K562 (cell line): Measurements from ENCODE around the gene DOCK8. TPM values are rescaled to one million over a fixed set of nuclear protein-coding genes. Genes with fewer than 3 reads are reported as not detected.

Source experiments
- CHCHD3 ChIP-seq: fragments of 250-450 bp; sonication (Bioruptor Pico); IDR thresholded peaks from 2 replicates; pipeline ENCODE4 v2.1.2; 2022; ENCODE audit warnings: mild to moderate bottlenecking
- CREM ChIP-seq: IDR thresholded peaks from 2 replicates; pipeline ENCODE4 v1.6.1; 2014; ENCODE audit warnings: antibody characterized with exemption, low read depth
- DNMT1 ChIP-seq: fragments of 450-650 bp; IDR thresholded peaks from 2 replicates; pipeline ENCODE4 v1.6.1; 2016; ENCODE audit warnings: antibody characterized with exemption, mild to moderate bottlenecking
- EGR1 ChIP-seq: fragments of 450-650 bp; conservative IDR thresholded peaks from 2 replicates; pipeline ENCODE4 v1.6.1; 2017; ENCODE audit warnings: mild to moderate bottlenecking
- HDAC6 ChIP-seq: IDR thresholded peaks from 2 replicates; pipeline ENCODE4 v1.6.1; 2012; ENCODE audit warnings: low read depth, mild to moderate bottlenecking, control low read depth, inconsistent platforms, low read length, moderate library complexity
- IRF2 ChIP-seq: sonication (generic); formaldehyde crosslinking; IDR thresholded peaks from 2 replicates; pipeline ENCODE4 v1.8.1; 2022; ENCODE audit warnings: mild to moderate bottlenecking, missing genetic modification reagents
- MECOM ChIP-seq: fragments of 250-450 bp; sonication (Bioruptor Pico); IDR thresholded peaks from 2 replicates; pipeline ENCODE4 v1.8.0; 2022; ENCODE audit warnings: inconsistent platforms
- MXI1 ChIP-seq: IDR thresholded peaks from 2 replicates; pipeline ENCODE4 v1.6.1; 2011; ENCODE audit warnings: low read depth, mild to moderate bottlenecking, improper control_type of control experiment, low read length
- NR3C1 ChIP-seq: sonication (generic); formaldehyde crosslinking; IDR thresholded peaks from 2 replicates; pipeline ENCODE4 v1.8.1; 2022; ENCODE audit warnings: missing genetic modification reagents
- NUFIP1 ChIP-seq: fragments of 450-650 bp; IDR thresholded peaks from 2 replicates; pipeline ENCODE4 v1.6.1; 2018; ENCODE audit not compliant: partially characterized antibody
- POLR2G ChIP-seq: fragments of 200-400 bp; formaldehyde crosslinking; IDR thresholded peaks from 2 replicates; pipeline ENCODE4 v1.6.1; 2017; ENCODE audit warnings: low read depth, mild to moderate bottlenecking, antibody characterized with exemption, low read length, moderate library complexity
- POLR3A ChIP-seq: IDR thresholded peaks from 2 replicates; pipeline ENCODE4 v1.6.1; 2011; ENCODE audit warnings: borderline replicate concordance, mild to moderate bottlenecking, moderate library complexity; ENCODE audit not compliant: insufficient read length, insufficient read depth; ENCODE audit errors: extremely low read depth
- PTRF ChIP-seq: fragments of 450-650 bp; IDR thresholded peaks from 2 replicates; pipeline ENCODE4 v1.6.1; 2016; ENCODE audit warnings: mild to moderate bottlenecking, missing genetic modification characterization, missing compliant biosample characterization
- SNIP1 ChIP-seq: fragments of 450-650 bp; IDR thresholded peaks from 2 replicates; pipeline ENCODE4 v1.7.1; 2017; ENCODE audit warnings: low read depth, mild to moderate bottlenecking
- TAF7 ChIP-seq: fragments of 450-650 bp; IDR thresholded peaks from 2 replicates; pipeline ENCODE4 v1.6.1; 2016; ENCODE audit warnings: missing genetic modification characterization, missing compliant biosample characterization
- WHSC1 ChIP-seq: IDR thresholded peaks from one replicate; pipeline ENCODE4 v1.6.1; 2012; ENCODE audit warnings: low read length, control low read depth, inconsistent platforms
- XRCC5 ChIP-seq: fragments of 200-400 bp; formaldehyde crosslinking; IDR thresholded peaks from 2 replicates; pipeline ENCODE4 v1.6.1; 2017; ENCODE audit warnings: low read depth, mild to moderate bottlenecking, low read length
- ZNF175 ChIP-seq: fragments of 200-800 bp; sonication (Bioruptor generic); IDR thresholded peaks from 2 replicates; pipeline ENCODE4 v1.6.1; 2016; ENCODE audit warnings: low read depth, mild to moderate bottlenecking, missing genetic modification characterization, missing compliant biosample characterization
- ZNF280A ChIP-seq: fragments of 450-650 bp; IDR thresholded peaks from 2 replicates; pipeline ENCODE4 v1.6.1; 2018; ENCODE audit warnings: mild to moderate bottlenecking, low read depth; ENCODE audit not compliant: partially characterized antibody
- ZNF609 ChIP-seq: sonication (generic); formaldehyde crosslinking; IDR thresholded peaks from 2 replicates; pipeline ENCODE4 v1.8.1; 2023; ENCODE audit warnings: missing genetic modification reagents, mild to moderate bottlenecking, borderline replicate concordance
- polyA plus RNA-seq, 8 experiments: library from polyadenylated mRNA; depleted of rRNA in 4 of 8; stranded (reverse) in 5 of 8; unstranded in 3 of 8; fragments of >200 nt; fragmentation: Nextera tagmentation in 2 of 8; fragmentation: Illumina TruSeq in 1 of 8; extraction: Ambion mirVana in 2 of 8; extraction: Trizol in 1 of 8; gene quantifications; 2 replicates each; pipeline versions ENCODE4 v1.2.1 to v1.2.3, GENCODE V29; 2011 to 2014; ENCODE audit warnings: inconsistent platforms in 1 of 8, missing spikeins in 1 of 8
- total RNA-seq, 7 experiments: library from RNA; depleted of rRNA in 6 of 7; stranded (reverse); fragments of >200 nt in 6 of 7; fragmentation: Illumina TruSeq in 2 of 7; extraction: Trizol in 2 of 7; gene quantifications; 2 replicates each; pipeline versions ENCODE4 v1.2.1 to v1.2.3, GENCODE V29; 2011 to 2021; ENCODE audit warnings: low replicate concordance in 1 of 7

DOCK8 gene
- total and polyA plus RNA-seq, 9 of the 15 experiments (the other 6 are each of a cell fraction or from before 2014, with no cell fraction given): 14.4 to 53.8 (median 25.1) TPM

- no peak for TF ChIP-seq IRF2 (CRISPR knock-in tag)
- no peak for TF ChIP-seq WHSC1
- TF ChIP-seq NUFIP1: no peak
- no peak for TF ChIP-seq CHCHD3 (CRISPR knock-in tag)
- TF ChIP-seq NR3C1 (CRISPR knock-in tag): no peak
- no peak for TF ChIP-seq ZNF609 (CRISPR knock-in tag)
- TF ChIP-seq HDAC6: no peak
- no peak for TF ChIP-seq SNIP1
- no peak for TF ChIP-seq POLR3A
- no peak; the same call in 1 of the 2 replicates for TF ChIP-seq POLR2G
- TF ChIP-seq PTRF (tag): no peak
- no peak for TF ChIP-seq DNMT1
- 0 out of 2 replicates have a peak, but pooled peaks have one; percentile 23 for TF ChIP-seq EGR1
- no peak for TF ChIP-seq MXI1
- no peak for TF ChIP-seq ZNF280A
- TF ChIP-seq ZNF175 (CRISPR knock-in tag): peak; percentile 12; the same call in 1 of the 2 replicates
- TF ChIP-seq CREM: peak; percentile 66
- TF ChIP-seq XRCC5: no peak
- TF ChIP-seq TAF7 (tag): no peak
- no peak for TF ChIP-seq MECOM
Observed at GRCh38 chr9:272251-273213, 57.9 kb downstream of the DOCK8 start (continued).
